Chondrocyte (in vitro differentiated cells): ENCODE data around the gene KRT86. TPM values are rescaled to one million over a fixed set of nuclear protein-coding genes. Genes with fewer than 3 reads are reported as not detected.

Experiments
- DNase-seq: peaks from one replicate; pipeline ENCODE4 v3.0.0; 2021; ENCODE audit warnings: mixed read lengths, low spot score
- H3K27ac Mint-ChIP-seq: one replicate; pipeline ENCODE4 v1.8.0; 2021; ENCODE audit warnings: mild to moderate bottlenecking, moderate library complexity, mixed read lengths; ENCODE audit not compliant: unreplicated experiment
- H3K27me3 Mint-ChIP-seq: 2 replicates; pipeline ENCODE4 v1.8.0; 2021; ENCODE audit warnings: low read depth, mixed read lengths
- H3K36me3 Mint-ChIP-seq: 2 replicates; pipeline ENCODE4 v1.8.0; 2021; ENCODE audit warnings: low read depth, mixed read lengths
- H3K4me1 Mint-ChIP-seq: 2 replicates; pipeline ENCODE4 v1.8.0; 2021; ENCODE audit warnings: low read depth, mild to moderate bottlenecking, mixed read lengths
- H3K4me3 Mint-ChIP-seq: one replicate; pipeline ENCODE4 v1.8.0; 2021; ENCODE audit warnings: mild to moderate bottlenecking, moderate library complexity, mixed read lengths; ENCODE audit not compliant: unreplicated experiment
- H3K9me3 Mint-ChIP-seq: 2 replicates; pipeline ENCODE4 v1.8.0; 2021; ENCODE audit warnings: low read depth, mixed read lengths
- CTCF ChIP-seq: fragments of 200-600 bp; sonication (generic); IDR thresholded peaks from 2 replicates; pipeline ENCODE4 v1.5.0; 2021; ENCODE audit warnings: antibody characterized with exemption, mild to moderate bottlenecking, moderate library complexity
- total RNA-seq: library from RNA; stranded (reverse); gene quantifications from 3 replicates; pipeline ENCODE4 v1.2.1, GENCODE V29; 2021

The KRT86 gene
- total RNA-seq, 1 donor from 2014 or later, result 0.67 TPM

- H3K27me3 Mint-ChIP-seq, result peaks cover 42% of the 10 kb centered on the region
- H3K4me1 Mint-ChIP-seq, result no peaks in the 10 kb centered on the region
- H3K9me3 Mint-ChIP-seq, result no peaks in the 10 kb centered on the region
- H3K27ac Mint-ChIP-seq, result no peak overlapping the region
- H3K36me3 Mint-ChIP-seq, result no peaks in the 10 kb centered on the region
- TF ChIP-seq CTCF, result no peak
- no peak for DNase-seq
- no peak overlapping the region for H3K4me3 Mint-ChIP-seq
Measured at GRCh38 chr12:52316290-52316689, 41.8 kb downstream of the KRT86 start.

GRCh38 chr12:52316701-52317100 lies 42.3 kb downstream of the KRT86 start:
- no peaks in the 10 kb centered on the region for H3K4me1 Mint-ChIP-seq
- DNase-seq, result no peak
- TF ChIP-seq CTCF, result no peak
- H3K9me3 Mint-ChIP-seq, result no peaks in the 10 kb centered on the region
- no peak overlapping the region for H3K27ac Mint-ChIP-seq
- H3K27me3 Mint-ChIP-seq, result peaks cover 42% of the 10 kb centered on the region
- no peak overlapping the region for H3K4me3 Mint-ChIP-seq
- H3K36me3 Mint-ChIP-seq, result no peaks in the 10 kb centered on the region

- peaks cover 45% of the 10 kb centered on the region for H3K27me3 Mint-ChIP-seq
- DNase-seq, result no peak
- H3K9me3 Mint-ChIP-seq, result no peaks in the 10 kb centered on the region
- peaks cover 1% of the 10 kb centered on the region for H3K36me3 Mint-ChIP-seq
- H3K27ac Mint-ChIP-seq, result no peak overlapping the region
- no peaks in the 10 kb centered on the region for H3K4me1 Mint-ChIP-seq
- H3K4me3 Mint-ChIP-seq, result no peak overlapping the region
- TF ChIP-seq CTCF, result no peak
Measured at GRCh38 chr12:52317468-52318052, 43.1 kb downstream of the KRT86 start.

GRCh38 chr12:52318241-52318990 lies 44.0 kb downstream of the KRT86 start:
- Mint-ChIP-seq H3K4me1 (no peaks in the 10 kb centered on the region), H3K4me3 (no peak overlapping the region), H3K27ac (no peak overlapping the region), H3K36me3 (peaks cover 1% of the 10 kb centered on the region), H3K9me3 (no peaks in the 10 kb centered on the region), H3K27me3 (peaks cover 44% of the 10 kb centered on the region)
- DNase-seq, result peak; percentile 36
- TF ChIP-seq CTCF, result no peak

- Mint-ChIP-seq H3K4me3 (no peak overlapping the region), H3K27ac (no peak overlapping the region), H3K4me1 (no peaks in the 10 kb centered on the region), H3K9me3 (no peaks in the 10 kb centered on the region), H3K27me3 (peaks cover 39% of the 10 kb centered on the region), H3K36me3 (peaks cover 1% of the 10 kb centered on the region)
- peak; percentile 38 for TF ChIP-seq CTCF
- DNase-seq, result peak; percentile 46
Measured at GRCh38 chr12:52319097-52319496, 44.7 kb downstream of the KRT86 start.
